Esophagus muscularis mucosa (tissue), 3 donors: ENCODE results near the gene DLEU7.

ENCODE experiments used
- CTCF ChIP-seq, 3 experiments: fragments of 200-600 bp in 2 of 3; fragments of 450-650 bp in 1 of 3; sonication (generic) in 2 of 3; IDR thresholded peaks; one replicate each; pipeline ENCODE4 v1.5.1; 2017 to 2019; ENCODE audit warnings: antibody characterized with exemption in 3 of 3, mild to moderate bottlenecking in 2 of 3, moderate library complexity in 1 of 3
- POLR2A ChIP-seq: fragments of 450-650 bp; IDR thresholded peaks from one replicate; pipeline ENCODE4 v1.6.1; 2017; ENCODE audit warnings: antibody characterized with exemption, moderate library complexity, mild to moderate bottlenecking, low read depth

GRCh38 chr13:50783066-50783465 is 60.4 kb downstream of the DLEU7 start:
- no peak for TF ChIP-seq POLR2A
- no peak for TF ChIP-seq CTCF (IDR thresholded peaks at IDR 0.05)
